ENCODE results near the gene RAPH1. TPM values are rescaled to one million over a fixed set of nuclear protein-coding genes. Genes with fewer than 3 reads are reported as not detected.

RAPH1 gene
- total RNA-seq, 3 donors from 2014 or later (not counting 1 experiment from before 2014, with no cell fraction given): 0.34 to 3.6 (median 1.5) TPM

- Histone ChIP-seq H3K36me3 (ENCODE audit: control insufficient read depth, insufficient read depth, low read length) (no peaks in the 10 kb centered on the region), H3K27me3 (ENCODE audit: control insufficient read depth, insufficient read depth, low read length) (peaks cover 2% of the 10 kb centered on the region), H3K4me1 (ENCODE audit: control insufficient read depth, insufficient read depth, low read length) (peaks cover 3% of the 10 kb centered on the region), H3K4me3 (ENCODE audit: low read length) (no peak overlapping the region), H3K27ac (ENCODE audit: low read length) (no peak overlapping the region), H3K9me3 (ENCODE audit: control insufficient read depth, insufficient read depth, low read length) (no peaks in the 10 kb centered on the region)
- no peaks in the 10 kb centered on the region for H3K36me3 Mint-ChIP-seq
- ATAC-seq (no peak), DNase-seq (no peak)
- intact Hi-C loops (cut with micrococcal nuclease): no loop called here
- no peak overlapping the region for H3K27ac Mint-ChIP-seq
- no peak overlapping the region for H3K4me3 Mint-ChIP-seq
- H3K9me3 Mint-ChIP-seq: no peaks in the 10 kb centered on the region
- no peak for TF ChIP-seq CTCF (IDR thresholded peaks at IDR 0.05)
- peaks cover 7 to 14% of the 10 kb centered on the region in 2 donors for H3K27me3 Mint-ChIP-seq (ENCODE audit: low read depth in 2 of 2)
- 81% methylated on average over 3 of the region's 4 CpGs for WGBS (ENCODE audit: insufficient coverage)
- H3K4me1 Mint-ChIP-seq: peaks cover 0 to 10% of the 10 kb centered on the region in 2 donors
Observed at GRCh38 chr2:203578759-203579643, 43.9 kb upstream of the RAPH1 start.

- peaks cover 1 to 6% of the 10 kb centered on the region in 2 donors for H3K4me1 Mint-ChIP-seq
- H3K9me3 Mint-ChIP-seq: no peaks in the 10 kb centered on the region
- intact Hi-C loops (cut with micrococcal nuclease): no loop called here
- Histone ChIP-seq H3K4me3 (ENCODE audit: low read length) (no peak overlapping the region), H3K27ac (ENCODE audit: low read length) (no peak overlapping the region), H3K9me3 (ENCODE audit: control insufficient read depth, insufficient read depth, low read length) (no peaks in the 10 kb centered on the region), H3K4me1 (ENCODE audit: control insufficient read depth, insufficient read depth, low read length) (no peaks in the 10 kb centered on the region), H3K36me3 (ENCODE audit: control insufficient read depth, insufficient read depth, low read length) (no peaks in the 10 kb centered on the region), H3K27me3 (ENCODE audit: control insufficient read depth, insufficient read depth, low read length) (peaks cover 2% of the 10 kb centered on the region)
- 83% methylated on average over 6 of the region's 6 CpGs for WGBS (ENCODE audit: insufficient coverage)
- ATAC-seq (no peak), DNase-seq (no peak)
- no peak overlapping the region for H3K4me3 Mint-ChIP-seq
- no peak for TF ChIP-seq CTCF (IDR thresholded peaks at IDR 0.05)
- no peak overlapping the region for H3K27ac Mint-ChIP-seq
- H3K36me3 Mint-ChIP-seq: no peaks in the 10 kb centered on the region
- H3K27me3 Mint-ChIP-seq (ENCODE audit: low read depth in 2 of 2): peaks cover 14 to 15% of the 10 kb centered on the region in 2 donors
Observed at GRCh38 chr2:203574824-203575223, 39.7 kb upstream of the RAPH1 start.

- H3K4me1 Mint-ChIP-seq: peaks cover 6 to 11% of the 10 kb centered on the region in 2 donors
- no peak overlapping the region for H3K4me3 Mint-ChIP-seq
- 94% methylated on average over 7 of the region's 7 CpGs for WGBS (ENCODE audit: insufficient coverage)
- peaks cover 2% of the 10 kb centered on the region for H3K27me3 ChIP-seq (ENCODE audit: control insufficient read depth, insufficient read depth, low read length)
- H3K4me1 ChIP-seq (ENCODE audit: control insufficient read depth, insufficient read depth, low read length): no peaks in the 10 kb centered on the region
- no peaks in the 10 kb centered on the region for H3K36me3 Mint-ChIP-seq
- peaks cover 15 to 17% of the 10 kb centered on the region in 2 donors for H3K27me3 Mint-ChIP-seq (ENCODE audit: low read depth in 2 of 2)
- no peak overlapping the region for H3K27ac Mint-ChIP-seq
- TF ChIP-seq CTCF (IDR thresholded peaks at IDR 0.05): no peak
- H3K9me3 Mint-ChIP-seq: no peaks in the 10 kb centered on the region
- no peak overlapping the region for H3K4me3 ChIP-seq (ENCODE audit: low read length)
- DNase-seq (no peak), ATAC-seq (no peak)
- no peaks in the 10 kb centered on the region for H3K36me3 ChIP-seq (ENCODE audit: control insufficient read depth, insufficient read depth, low read length)
- intact Hi-C loops (cut with micrococcal nuclease): no loop called here
- no peak overlapping the region for H3K27ac ChIP-seq (ENCODE audit: low read length)
- no peaks in the 10 kb centered on the region for H3K9me3 ChIP-seq (ENCODE audit: control insufficient read depth, insufficient read depth, low read length)
Observed at GRCh38 chr2:203572316-203572715, 37.2 kb upstream of the RAPH1 start.

Data from natural killer cell (primary cell).